ENCODE measurements around the gene MRPL54. TPM values are rescaled to one million over a fixed set of nuclear protein-coding genes. Genes with fewer than 3 reads are reported as not detected.

The MRPL54 gene
- 29.4 TPM for total RNA-seq (ENCODE audit: insufficient read depth, low replicate concordance)

DNA sequence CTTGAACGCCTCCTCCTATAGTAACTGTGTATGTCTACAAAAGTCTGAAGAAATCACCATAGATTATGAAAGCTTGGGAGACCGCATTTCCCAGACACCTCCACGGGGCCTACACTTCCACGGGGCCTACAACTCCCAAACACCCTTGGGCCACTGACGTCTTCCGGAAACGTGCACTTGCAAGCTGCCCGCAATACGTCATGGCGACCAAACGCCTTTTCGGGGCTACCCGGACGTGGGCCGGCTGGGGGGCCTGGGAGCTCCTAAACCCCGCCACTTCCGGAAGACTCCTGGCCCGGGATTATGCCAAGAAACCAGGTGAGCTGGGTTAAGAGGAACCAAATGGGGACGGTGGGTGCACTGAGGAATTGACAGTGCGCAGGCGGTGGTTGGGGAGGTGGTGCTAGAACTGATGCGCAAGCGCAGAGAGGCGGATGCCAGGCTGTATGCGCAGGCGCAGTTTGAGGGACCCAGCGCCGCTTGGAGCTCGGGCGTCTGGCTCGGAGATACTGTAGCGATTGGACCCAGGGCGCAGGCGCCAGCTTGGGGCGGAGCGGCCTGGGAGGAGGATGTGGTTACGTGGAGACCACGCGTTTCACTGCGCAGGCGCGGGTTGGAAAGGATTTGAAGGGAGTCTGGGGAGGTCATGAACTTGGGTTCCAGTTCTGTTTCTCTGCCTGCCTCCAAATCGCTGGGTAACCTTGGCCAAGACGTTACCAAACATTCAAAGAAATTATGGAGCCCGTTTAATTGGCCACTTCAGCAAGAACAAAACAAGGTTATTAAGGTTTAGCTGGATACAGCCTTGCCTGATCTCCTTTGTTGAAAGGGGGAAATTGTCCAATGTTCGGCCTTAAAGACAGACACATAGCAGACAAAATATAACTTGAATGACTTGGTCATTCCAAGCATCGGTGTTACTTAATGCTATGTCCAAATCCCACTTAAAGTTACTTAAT, at the start of gene MRPL54:
Gene MRPL54, plus strand, starts transcription at position 182 of the 959 bp plus-strand sequence. Its CDS starts 19 bp downstream, at position 201.
- peak; percentile 100 for DNase-seq (ENCODE audit: low spot score)

DNA sequence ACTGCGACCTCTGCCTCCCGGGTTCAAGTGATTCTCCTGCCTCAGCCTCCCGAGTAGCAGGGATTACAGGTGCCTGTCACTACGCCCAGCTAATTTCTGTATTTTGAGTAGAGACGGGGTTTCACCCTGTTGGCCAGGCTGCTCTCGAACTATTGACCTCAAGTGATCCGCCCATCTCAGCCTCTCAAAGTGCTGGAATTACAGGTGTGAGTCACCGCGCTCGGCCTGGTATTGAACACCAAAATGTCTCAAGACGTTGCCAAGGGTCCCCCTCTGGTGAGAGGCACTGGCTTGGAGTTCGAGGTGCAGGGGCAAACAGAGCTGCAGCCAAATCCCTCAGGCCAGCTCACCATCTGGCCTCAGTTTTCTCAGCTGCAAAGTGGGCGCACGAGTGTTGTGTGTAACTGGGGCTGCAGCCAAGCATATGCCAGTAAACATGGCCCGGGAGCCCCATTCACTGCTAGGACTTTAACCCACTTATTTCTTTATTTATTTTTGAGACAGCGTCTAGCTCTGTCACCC, 46.3 kb upstream of the MRPL54 start:
- DNase-seq (ENCODE audit: low spot score) = no peak

DNA sequence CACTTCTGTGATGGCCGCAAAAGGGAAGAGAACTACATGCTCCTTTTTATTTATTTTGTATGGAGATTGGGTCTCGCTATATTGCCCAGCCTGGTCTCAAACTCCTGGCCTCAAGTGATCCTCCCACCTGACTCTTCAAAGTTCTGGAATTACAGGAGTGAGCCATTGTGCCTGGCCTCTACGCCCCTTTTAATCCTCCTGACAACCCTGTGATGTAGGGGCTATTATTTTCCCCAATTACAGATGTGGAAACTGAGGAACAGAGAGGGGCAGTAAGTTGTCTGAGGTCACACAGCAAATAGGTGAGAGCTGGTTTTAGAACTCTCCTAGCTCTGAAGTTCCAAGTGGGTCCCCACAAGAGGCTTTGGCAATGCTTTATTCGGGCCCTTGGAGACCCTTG, 42.6 kb upstream of the MRPL54 start:
- DNase-seq (ENCODE audit: low spot score) = no peak

DNA sequence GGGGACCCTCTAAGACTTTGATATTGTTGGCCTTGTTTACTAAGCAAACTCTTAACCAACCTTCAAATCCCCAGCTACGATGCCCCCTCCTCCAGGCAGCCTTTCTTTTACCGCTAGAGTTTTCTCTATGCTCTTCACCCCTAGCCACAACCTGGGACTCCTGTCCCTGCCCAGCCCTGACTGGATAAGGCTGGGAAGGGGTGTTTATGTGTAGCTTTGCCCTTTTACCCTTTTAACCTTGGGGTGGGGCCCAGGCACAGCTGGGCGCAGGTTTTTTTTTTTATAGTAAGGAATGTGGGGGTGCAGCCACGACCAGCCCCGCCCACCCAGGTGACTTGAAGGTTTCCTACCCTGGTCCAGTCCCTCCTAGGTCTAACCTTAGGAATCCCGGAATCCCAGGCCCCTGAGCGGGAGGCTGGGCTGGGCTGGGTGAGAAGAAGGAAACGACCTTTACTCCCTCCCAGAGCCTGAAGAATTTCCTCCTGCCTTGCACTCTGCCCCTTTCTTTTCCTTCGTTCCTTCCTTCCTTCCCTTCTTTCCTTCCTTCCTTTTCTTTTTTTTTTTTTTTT, 42.0 kb upstream of the MRPL54 start:
- no peak for DNase-seq (ENCODE audit: low spot score)

DNA sequence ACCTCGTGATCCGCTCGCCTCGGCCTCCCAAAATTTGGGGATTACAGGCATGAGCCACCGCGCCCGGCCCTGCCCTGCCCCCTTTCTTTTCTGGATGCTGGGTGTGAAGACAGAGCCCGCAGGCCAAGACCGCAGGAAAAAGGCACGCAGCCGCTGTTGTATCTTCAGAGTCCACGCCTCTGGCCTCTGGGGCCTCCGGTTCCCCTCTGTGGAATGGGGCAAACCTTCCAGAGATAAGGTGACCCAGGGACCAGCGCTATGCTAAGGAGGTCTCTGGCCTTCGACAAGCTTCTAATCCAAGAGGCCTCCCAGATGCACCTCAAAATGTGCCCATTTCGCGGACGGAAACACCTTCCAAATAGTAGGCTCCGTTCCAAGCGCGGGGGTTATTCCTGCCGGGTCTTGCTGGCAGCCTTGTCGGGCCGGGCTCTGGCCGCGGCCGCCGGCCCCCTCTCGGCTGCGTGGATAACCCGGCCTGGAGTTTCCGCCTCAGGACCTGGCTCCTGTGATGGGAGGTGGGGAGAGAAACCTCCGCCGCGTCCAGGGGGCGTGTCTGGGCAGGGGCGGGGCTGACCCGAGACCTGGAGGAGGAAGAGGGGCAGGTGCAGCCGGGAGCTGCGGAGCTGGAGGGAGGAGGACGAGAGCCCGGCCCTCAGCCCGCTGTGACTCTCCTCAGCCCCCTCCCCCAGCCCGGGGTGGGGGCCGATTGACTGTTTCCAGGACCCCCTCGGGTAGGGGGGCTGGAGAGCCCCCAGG, 41.2 kb upstream of the MRPL54 start:
- DNase-seq (ENCODE audit: low spot score) = peak; percentile 78

DNA sequence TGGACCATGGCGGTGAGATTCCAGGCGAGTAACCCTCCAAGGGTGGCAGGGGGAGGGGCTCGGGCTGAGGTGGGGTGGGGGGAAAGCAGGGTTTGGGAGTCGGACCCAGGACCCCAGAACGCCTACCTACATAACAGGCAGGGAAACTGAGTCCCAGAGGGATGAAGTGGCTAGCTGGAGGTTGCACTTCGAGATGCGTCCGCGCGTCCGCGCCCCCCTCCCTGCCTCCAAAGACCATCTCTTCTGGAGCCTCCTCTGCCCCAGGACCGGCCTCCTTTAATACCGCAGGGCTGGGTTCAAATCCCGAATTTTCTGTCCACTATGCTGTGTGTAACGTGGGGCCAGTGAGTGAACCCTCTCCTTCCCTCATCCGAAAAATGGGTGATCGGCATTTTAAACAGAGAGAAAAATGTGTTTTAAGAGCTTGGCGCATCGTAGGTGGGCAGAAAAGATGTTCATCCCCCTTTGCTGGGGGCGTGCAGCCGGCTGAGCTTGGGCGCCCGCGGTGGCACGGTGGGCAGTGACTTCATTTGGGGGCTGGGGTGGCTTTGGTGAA, 40.5 kb upstream of the MRPL54 start:
- DNase-seq (ENCODE audit: low spot score) = no peak

DNA sequence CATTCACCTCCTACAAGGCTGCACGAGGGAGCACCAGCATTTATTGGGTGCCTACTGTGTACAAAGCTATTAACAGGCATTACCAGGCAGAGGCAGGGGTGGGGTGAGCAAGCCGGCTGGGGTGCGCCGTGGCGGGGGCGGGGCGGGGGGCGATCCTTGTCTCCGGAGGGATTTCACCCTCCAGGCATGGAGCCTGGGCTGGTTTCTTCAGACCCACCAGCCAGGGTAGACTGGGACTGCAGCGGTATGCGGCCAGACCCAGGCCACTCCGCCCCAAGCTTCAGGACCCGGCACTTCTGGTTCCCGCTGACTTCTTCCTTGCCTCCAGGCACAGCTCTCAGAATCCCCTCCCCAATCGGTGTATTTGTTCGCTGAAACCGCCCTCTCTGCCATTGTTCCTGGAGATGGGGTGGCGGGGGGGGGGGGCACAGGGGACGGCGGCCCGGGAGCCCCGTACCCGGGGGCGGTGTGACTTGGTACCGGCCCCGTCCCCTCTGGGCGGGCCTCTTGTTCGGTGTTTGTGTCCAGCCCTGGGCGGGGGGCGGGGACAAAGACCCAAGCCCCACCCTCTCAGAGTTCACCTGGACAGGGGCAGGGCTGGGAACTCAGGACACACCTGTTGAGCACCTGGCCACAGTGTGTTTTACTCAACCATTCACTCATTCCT, 39.9 kb upstream of the MRPL54 start:
- no peak for DNase-seq (ENCODE audit: low spot score)

DNA sequence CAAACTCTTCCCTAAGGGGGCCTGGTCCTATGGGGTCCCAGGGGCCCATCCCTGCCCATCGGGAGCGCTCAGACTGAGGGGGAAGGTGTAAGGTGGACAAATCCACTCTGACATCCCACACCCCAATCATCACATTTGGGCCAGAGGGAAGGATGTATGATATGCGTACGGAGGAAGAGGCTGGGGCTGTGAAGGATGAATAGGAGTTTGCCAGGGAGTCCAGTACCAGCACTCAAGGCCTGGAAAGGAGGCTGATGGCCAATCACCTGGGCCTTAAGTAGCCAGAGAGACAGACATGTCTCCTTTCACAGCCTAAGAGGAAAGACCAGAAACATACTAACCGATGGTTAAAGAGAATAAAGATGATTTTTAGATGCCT, 39.4 kb upstream of the MRPL54 start:
- DNase-seq (ENCODE audit: low spot score) = no peak

DNA sequence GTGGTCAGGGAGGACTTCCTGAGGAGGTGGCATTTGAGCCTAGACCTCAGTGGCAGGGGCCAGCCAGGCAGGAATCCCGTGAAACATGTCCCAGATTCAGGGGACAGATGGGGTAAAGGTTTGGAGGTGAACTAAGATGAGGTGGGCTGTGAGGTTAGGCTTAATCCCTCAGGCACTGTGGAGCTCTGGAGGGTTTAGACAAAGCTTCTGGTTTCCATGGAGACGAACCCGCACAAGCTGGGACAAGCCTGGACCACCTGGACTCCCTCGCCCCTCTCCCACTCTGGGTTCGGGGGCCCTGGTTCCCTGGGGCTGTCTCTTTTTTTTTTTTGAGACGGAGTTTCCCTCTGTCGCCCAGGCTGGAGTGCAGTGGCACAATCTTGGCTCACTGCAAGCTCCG, 38.6 kb upstream of the MRPL54 start:
- DNase-seq (ENCODE audit: low spot score) = no peak

DNA sequence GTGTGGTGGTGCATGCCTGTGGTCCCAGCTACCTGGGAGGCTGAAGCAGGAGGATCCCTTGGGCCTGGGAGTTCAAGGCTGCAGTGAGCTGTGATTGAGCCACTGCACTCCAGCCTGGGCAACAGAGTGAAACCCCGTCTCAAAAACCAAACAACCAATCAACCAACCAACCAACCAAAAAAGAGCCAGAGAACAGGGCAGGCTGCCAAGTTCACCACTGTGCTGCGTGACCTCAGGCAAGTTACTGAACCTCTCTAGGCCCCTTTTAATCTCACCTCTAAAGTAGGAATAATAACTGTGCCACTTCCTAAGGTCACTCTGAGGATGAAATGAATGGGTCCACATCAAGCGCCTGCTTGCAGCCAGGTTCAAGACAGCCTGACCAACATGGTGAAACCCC, 37.4 kb upstream of the MRPL54 start:
- no peak for DNase-seq (ENCODE audit: low spot score)

DNA sequence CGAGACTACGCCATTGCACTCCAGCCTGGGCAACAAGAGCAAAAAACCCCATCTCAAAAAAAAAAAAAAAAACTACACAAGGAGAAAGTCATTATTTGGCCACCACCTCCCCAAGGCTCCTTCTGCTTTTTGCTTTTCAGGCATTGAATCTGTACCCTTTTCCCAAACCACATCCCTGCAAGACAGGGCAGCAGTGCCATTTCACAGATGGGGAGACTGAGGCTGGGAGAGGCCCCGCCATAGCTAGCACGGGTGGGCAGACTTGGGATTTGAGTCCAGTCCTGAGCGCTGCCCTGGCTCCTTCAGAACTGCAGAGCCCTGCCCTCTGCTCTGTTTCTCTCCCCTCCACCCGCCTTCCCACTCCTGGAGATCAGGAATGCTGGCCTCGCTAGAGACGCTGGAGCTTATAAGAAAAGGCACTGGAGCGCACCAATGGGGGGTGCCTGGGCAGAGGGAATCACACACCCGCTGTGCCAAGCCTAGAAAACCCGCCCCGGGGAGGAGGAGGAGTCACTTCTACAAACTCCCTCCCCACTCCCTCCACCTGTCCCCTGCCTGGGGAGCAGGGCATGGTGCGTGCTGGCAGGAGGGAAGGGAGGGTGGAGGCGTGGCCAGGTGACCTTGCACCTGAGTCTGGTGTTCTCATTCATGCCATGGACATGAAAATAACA, 36.7 kb upstream of the MRPL54 start:
- no peak for DNase-seq (ENCODE audit: low spot score)

DNA sequence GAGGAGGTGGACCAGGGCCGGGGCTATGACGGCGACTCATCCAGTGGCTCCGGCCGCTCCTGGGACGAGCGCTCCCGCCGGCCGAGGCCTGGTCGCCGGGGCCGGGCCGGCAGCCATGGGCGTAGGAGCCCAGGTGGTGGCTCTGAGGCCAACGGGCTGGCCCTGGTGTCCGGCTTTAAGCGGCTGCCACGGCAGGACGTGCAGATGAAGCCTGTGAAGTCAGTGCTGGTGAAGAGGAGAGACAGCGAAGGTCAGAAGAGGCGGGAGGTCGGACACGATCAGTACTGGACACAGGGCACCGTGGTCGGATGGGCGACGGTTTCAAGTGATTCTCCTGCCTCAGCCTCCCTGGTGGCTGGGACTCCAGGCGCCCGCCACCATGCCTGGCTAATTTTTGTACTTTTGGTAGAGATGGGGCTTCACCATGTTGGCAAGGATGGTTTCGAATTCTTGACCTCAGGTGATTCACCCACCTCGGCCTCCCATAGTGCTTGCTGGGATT, 32.0 kb upstream of the MRPL54 start:
- no peak for DNase-seq (ENCODE audit: low spot score)

DNA sequence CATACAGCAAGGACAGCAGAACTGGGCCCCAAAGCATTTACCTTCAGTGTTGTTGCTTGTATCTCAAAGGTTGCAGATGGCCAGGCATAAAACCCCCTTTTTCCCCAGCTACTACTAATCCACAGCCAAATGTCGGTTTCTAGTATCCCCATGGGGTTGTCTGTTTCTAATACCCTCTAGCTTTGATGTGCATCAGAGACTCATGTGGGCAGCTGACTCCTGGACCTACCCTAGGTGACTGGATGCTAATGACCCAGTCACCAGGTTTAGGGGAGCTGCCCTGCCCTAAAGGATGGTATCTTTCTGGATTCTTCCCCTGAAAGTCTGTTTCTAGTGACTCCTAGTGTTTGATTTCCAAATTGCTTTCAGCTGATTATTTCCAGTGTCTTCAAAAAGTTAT, 30.4 kb upstream of the MRPL54 start:
- no peak for DNase-seq (ENCODE audit: low spot score)

DNA sequence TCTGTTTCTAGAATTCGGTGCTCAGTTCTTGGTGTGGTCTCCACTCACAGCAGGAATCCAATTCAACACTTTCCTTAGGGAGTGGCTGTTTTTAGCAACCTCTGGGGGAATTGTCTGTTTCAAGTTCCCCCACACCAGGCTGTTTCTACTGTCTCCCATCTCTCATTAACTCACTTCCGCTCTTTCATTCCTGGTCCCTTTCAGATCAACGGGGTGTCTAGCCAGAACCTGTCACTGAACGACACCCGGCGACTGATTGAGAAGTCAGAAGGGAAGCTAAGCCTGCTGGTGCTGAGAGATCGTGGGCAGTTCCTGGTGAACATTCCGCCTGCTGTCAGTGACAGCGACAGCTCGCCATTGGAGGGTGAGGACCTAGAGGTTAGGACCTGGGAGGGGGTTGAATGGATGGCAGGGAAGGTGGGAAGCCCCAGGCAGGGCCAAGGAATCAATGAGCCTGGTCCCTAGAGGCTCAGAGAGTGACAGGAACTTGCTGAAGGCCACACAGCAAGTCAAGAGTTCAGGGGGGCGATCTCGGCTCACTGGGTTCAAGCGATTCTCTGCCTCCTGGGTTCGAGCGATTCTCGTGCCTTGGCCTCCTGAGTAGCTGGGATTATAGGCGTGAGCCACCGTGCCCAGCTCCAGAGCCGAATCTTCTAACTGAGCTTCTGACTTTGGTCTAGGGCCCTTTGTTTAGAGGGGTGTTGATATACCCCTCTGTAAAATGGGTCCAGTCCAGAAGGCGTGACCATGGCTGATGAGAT, 28.8 kb upstream of the MRPL54 start:
- no peak for DNase-seq (ENCODE audit: low spot score)

DNA sequence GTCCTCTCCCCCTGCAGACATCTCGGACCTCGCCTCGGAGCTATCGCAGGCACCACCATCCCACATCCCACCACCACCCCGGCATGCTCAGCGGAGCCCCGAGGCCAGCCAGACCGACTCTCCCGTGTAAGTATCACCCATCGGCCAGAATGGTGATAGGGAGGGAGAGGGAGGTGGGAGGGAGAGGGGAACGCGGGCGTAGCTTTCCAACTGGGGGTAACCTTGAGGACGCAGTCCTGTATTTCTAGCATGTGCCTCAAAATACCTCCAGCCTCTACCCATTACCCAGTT, 28.2 kb upstream of the MRPL54 start:
- DNase-seq (ENCODE audit: low spot score) = no peak

DNA sequence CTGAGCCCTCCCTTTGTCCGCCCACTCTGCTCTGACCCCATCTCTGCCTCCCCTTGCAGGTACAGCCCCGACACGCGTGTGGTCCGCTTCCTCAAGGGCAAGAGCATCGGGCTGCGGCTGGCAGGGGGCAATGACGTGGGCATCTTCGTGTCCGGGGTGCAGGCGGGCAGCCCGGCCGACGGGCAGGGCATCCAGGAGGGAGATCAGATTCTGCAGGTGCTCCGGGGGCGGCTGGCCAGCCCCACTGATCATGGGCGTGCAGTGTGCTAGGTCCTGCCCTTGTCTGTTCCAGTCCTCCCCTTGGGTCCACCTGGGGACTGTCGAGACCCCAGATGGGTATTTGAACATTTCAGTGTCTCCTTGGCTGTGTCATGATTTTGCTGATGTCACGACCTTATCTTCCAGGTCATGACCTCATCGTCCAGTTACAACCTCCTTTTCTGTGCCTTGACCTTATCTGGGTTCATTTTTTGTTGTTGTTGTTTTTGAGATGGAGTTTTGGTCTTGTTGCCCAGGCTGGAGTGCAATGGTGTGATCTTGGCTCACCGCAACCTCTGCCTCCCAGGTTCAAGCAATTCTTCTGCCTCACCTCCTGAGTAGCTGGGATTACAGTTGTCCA, 26.3 kb upstream of the MRPL54 start:
- no peak for DNase-seq (ENCODE audit: low spot score)

DNA sequence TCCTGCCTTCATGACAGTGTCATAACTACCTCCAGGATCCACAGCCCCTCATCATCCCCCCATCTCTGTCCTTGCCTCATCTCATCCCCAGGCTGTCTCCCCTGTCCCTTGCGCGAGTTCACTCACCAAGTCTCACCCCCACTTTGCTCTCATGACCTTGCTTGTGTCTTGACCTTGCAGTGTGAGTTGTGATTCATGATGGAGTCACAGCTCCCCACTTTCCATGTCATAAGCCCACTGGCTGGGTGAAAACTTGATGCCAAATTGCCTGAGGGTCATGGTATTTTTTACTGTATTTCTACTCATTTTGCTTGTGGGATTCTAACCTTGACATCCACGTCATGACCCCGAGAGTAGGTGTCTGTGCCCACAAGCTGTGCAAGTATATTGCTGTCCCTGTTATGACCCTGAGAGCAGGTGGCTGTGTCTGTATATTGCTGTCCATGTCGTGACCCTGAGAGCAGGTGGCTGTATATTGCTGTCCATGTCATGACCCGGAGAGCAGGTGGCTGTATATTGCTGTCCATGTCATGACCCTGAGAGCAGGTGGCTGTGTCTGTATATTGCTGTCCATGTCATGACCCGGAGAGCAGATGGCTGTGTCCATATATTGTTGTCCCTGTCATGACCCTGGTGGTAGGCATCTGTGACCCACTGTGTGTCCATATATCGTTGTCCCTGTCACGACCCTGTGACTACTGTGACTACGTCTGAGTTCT, 24.8 kb upstream of the MRPL54 start:
- no peak for DNase-seq (ENCODE audit: low spot score)

DNA sequence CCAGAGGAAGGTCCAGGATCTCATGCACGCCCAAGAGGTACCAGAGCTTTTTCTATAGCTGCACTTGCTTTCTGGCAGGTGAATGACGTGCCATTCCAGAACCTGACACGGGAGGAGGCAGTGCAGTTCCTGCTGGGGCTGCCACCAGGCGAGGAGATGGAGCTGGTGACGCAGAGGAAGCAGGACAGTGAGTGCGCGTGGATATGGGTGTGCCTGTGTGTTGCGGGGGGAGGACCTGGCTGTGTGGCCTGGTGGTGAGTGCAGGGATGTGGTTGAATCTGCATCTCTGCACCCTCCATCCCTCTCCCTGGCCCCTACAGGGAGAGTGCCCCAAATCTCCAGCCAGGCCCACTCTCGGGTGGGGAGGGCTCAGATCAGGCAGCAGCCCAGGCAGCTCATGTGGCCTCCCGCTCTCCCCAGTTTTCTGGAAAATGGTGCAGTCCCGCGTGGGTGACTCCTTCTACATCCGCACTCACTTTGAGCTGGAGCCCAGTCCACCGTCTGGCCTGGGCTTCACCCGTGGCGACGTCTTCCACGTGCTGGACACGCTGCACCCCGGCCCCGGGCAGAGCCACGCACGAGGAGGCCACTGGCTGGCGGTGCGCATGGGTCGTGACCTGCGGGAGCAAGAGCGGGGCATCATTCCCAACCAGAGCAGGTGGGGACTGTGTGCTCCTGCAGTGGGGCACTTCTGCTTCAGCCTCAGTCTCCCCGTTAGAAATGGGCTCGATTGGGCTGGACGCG, 23.8 kb upstream of the MRPL54 start:
- DNase-seq (ENCODE audit: low spot score) = no peak
